Epithelial cell of proximal tubule (primary cell): ENCODE data around the gene PPIL6. TPM values are rescaled to one million over a fixed set of nuclear protein-coding genes. Genes with fewer than 3 reads are reported as not detected.

ENCODE experiments used
- DNase-seq: peaks from one replicate; pipeline ENCODE4 v3.0.0-alpha.2; 2011; ENCODE audit warnings: low read depth
- H3K4me3 ChIP-seq: 2 replicates; pipeline ENCODE4 v1.5.1; 2011; ENCODE audit warnings: low read depth, mild to moderate bottlenecking, low read length
- CTCF ChIP-seq: conservative IDR thresholded peaks from 2 replicates; pipeline ENCODE4 v1.5.1; 2012; ENCODE audit warnings: low read depth, mild to moderate bottlenecking, low read length
- total RNA-seq: library from RNA; depleted of rRNA; stranded (reverse); fragments of >200 nt; gene quantifications from 2 replicates; pipeline ENCODE4 v1.2.3, GENCODE V29; 2015

PPIL6 gene
- total RNA-seq, 1 donor from 2014 or later = 2.5 TPM

- peak; percentile 60 for TF ChIP-seq CTCF
- no peak overlapping the region for H3K4me3 ChIP-seq
- DNase-seq = no peak
Measured at GRCh38 chr6:109397020-109397419, 43.4 kb downstream of the PPIL6 start.

GRCh38 chr6:109396046-109396718, 44.2 kb downstream of the PPIL6 start:
- no peak overlapping the region for H3K4me3 ChIP-seq
- DNase-seq = no peak
- TF ChIP-seq CTCF = no peak

GRCh38 chr6:109393886-109394281, 46.5 kb downstream of the PPIL6 start:
- no peak for TF ChIP-seq CTCF
- DNase-seq = no peak
- H3K4me3 ChIP-seq = no peak overlapping the region

- DNase-seq = no peak
Measured at GRCh38 chr6:109393157-109393885, 47.1 kb downstream of the PPIL6 start.

GRCh38 chr6:109389650-109390274, 50.7 kb downstream of the PPIL6 start:
- no peak for DNase-seq
- no peak overlapping the region for H3K4me3 ChIP-seq
- TF ChIP-seq CTCF = no peak

More at GRCh38 chr6:109393157-109393885, 47.1 kb downstream of the PPIL6 start:
- H3K4me3 ChIP-seq = no peak overlapping the region
- no peak for TF ChIP-seq CTCF

- no peak for TF ChIP-seq CTCF
- DNase-seq = no peak
Measured at GRCh38 chr6:109388265-109388664, 52.2 kb downstream of the PPIL6 start.

More at GRCh38 chr6:109388265-109388664, 52.2 kb downstream of the PPIL6 start:
- no peak overlapping the region for H3K4me3 ChIP-seq
